Measurements from ENCODE around the gene BBS9. TPM values are rescaled to one million over a fixed set of nuclear protein-coding genes. Genes with fewer than 3 reads are reported as not detected.

BBS9 gene
- total RNA-seq, 1 donor from 2014 or later, result 33.0 TPM

- TF ChIP-seq CTCF (IDR thresholded peaks at IDR 0.05; ENCODE audit: unreplicated experiment), result no peak
- H3K36me3 Mint-ChIP-seq (ENCODE audit: low read depth, unreplicated experiment), result no peaks in the 10 kb centered on the region
- H3K27ac Mint-ChIP-seq (ENCODE audit: unreplicated experiment), result no peak overlapping the region
- H3K4me3 Mint-ChIP-seq (ENCODE audit: unreplicated experiment), result no peak overlapping the region
- DNase-seq (ENCODE audit: low spot score), result no peak
- H3K27me3 Mint-ChIP-seq (ENCODE audit: unreplicated experiment), result no peaks in the 10 kb centered on the region
- H3K4me1 Mint-ChIP-seq (ENCODE audit: unreplicated experiment), result peaks cover 9% of the 10 kb centered on the region
- no peaks in the 10 kb centered on the region for H3K9me3 Mint-ChIP-seq (ENCODE audit: unreplicated experiment)
These were observed 371.6 kb downstream of the BBS9 start for GRCh38 chr7:33500703-33501701.

- DNase-seq (ENCODE audit: low spot score), result no peak
- Mint-ChIP-seq H3K36me3 (ENCODE audit: low read depth, unreplicated experiment) (no peaks in the 10 kb centered on the region), H3K4me1 (ENCODE audit: unreplicated experiment) (peaks cover 14% of the 10 kb centered on the region), H3K27ac (ENCODE audit: unreplicated experiment) (no peak overlapping the region), H3K27me3 (ENCODE audit: unreplicated experiment) (no peaks in the 10 kb centered on the region), H3K9me3 (ENCODE audit: unreplicated experiment) (no peaks in the 10 kb centered on the region), H3K4me3 (ENCODE audit: unreplicated experiment) (no peak overlapping the region)
- no peak for TF ChIP-seq CTCF (IDR thresholded peaks at IDR 0.05; ENCODE audit: unreplicated experiment)
These were observed 373.6 kb downstream of the BBS9 start for GRCh38 chr7:33503014-33503413.

- no peaks in the 10 kb centered on the region for H3K9me3 Mint-ChIP-seq (ENCODE audit: unreplicated experiment)
- TF ChIP-seq CTCF (IDR thresholded peaks at IDR 0.05; ENCODE audit: unreplicated experiment), result no peak
- H3K27me3 Mint-ChIP-seq (ENCODE audit: unreplicated experiment), result no peaks in the 10 kb centered on the region
- DNase-seq (ENCODE audit: low spot score), result no peak
- H3K4me3 Mint-ChIP-seq (ENCODE audit: unreplicated experiment), result no peak overlapping the region
- H3K36me3 Mint-ChIP-seq (ENCODE audit: low read depth, unreplicated experiment), result no peaks in the 10 kb centered on the region
- H3K4me1 Mint-ChIP-seq (ENCODE audit: unreplicated experiment), result peaks cover 19% of the 10 kb centered on the region
- H3K27ac Mint-ChIP-seq (ENCODE audit: unreplicated experiment), result no peak overlapping the region
These were observed 374.4 kb downstream of the BBS9 start for GRCh38 chr7:33503736-33504135.

GRCh38 chr7:33504266-33504665 lies 374.9 kb downstream of the BBS9 start:
- Mint-ChIP-seq H3K9me3 (ENCODE audit: unreplicated experiment) (no peaks in the 10 kb centered on the region), H3K36me3 (ENCODE audit: low read depth, unreplicated experiment) (no peaks in the 10 kb centered on the region), H3K4me3 (ENCODE audit: unreplicated experiment) (no peak overlapping the region), H3K27ac (ENCODE audit: unreplicated experiment) (no peak overlapping the region), H3K4me1 (ENCODE audit: unreplicated experiment) (peaks cover 21% of the 10 kb centered on the region), H3K27me3 (ENCODE audit: unreplicated experiment) (no peaks in the 10 kb centered on the region)
- TF ChIP-seq CTCF (IDR thresholded peaks at IDR 0.05; ENCODE audit: unreplicated experiment), result no peak
- no peak for DNase-seq (ENCODE audit: low spot score)

- Mint-ChIP-seq H3K27ac (ENCODE audit: unreplicated experiment) (no peak overlapping the region), H3K36me3 (ENCODE audit: low read depth, unreplicated experiment) (no peaks in the 10 kb centered on the region), H3K4me1 (ENCODE audit: unreplicated experiment) (peaks cover 21% of the 10 kb centered on the region), H3K27me3 (ENCODE audit: unreplicated experiment) (no peaks in the 10 kb centered on the region), H3K9me3 (ENCODE audit: unreplicated experiment) (no peaks in the 10 kb centered on the region), H3K4me3 (ENCODE audit: unreplicated experiment) (no peak overlapping the region)
- DNase-seq (ENCODE audit: low spot score), result no peak
- TF ChIP-seq CTCF (IDR thresholded peaks at IDR 0.05; ENCODE audit: unreplicated experiment), result no peak
These were observed 379.8 kb downstream of the BBS9 start for GRCh38 chr7:33509206-33509605.

All from endothelial cell (in vitro differentiated cells).